K562 (cell line): Measurements from ENCODE around the gene POGLUT2. TPM values are rescaled to one million over a fixed set of nuclear protein-coding genes. Genes with fewer than 3 reads are reported as not detected.

Experiments
- ARID3B ChIP-seq: fragments of 250-450 bp; sonication (Bioruptor Pico); IDR thresholded peaks from 2 replicates; pipeline ENCODE4 v1.4.0; 2020; ENCODE audit warnings: borderline replicate concordance
- ATF2 ChIP-seq: sonication (generic); formaldehyde crosslinking; IDR thresholded peaks from 2 replicates; pipeline ENCODE4 v1.8.1; 2022; ENCODE audit warnings: missing genetic modification reagents
- BHLHE40 ChIP-seq: IDR thresholded peaks from 2 replicates; pipeline ENCODE4 v1.6.1; 2011; ENCODE audit warnings: low read length, improper control_type of control experiment
- DIDO1 ChIP-seq: fragments of 450-650 bp; IDR thresholded peaks from 2 replicates; pipeline ENCODE4 v1.6.1; 2016; ENCODE audit warnings: low read depth, missing biosample characterization, missing genetic modification characterization
- FOXO4 ChIP-seq: fragments of 450-650 bp; formaldehyde crosslinking; IDR thresholded peaks from 2 replicates; pipeline ENCODE4 v1.4.0; 2020; ENCODE audit warnings: mild to moderate bottlenecking, moderate library complexity
- HBP1 ChIP-seq: fragments of 450-650 bp; formaldehyde crosslinking; IDR thresholded peaks from 2 replicates; pipeline ENCODE4 v1.4.0; 2022; ENCODE audit warnings: missing genetic modification characterization
- MAFF ChIP-seq: IDR thresholded peaks from 2 replicates; pipeline ENCODE4 v1.6.1; 2012; ENCODE audit warnings: low read length, improper control_type of control experiment
- MYC ChIP-seq, 2 experiments: fragments of 250-450 bp in 1 of 2; sonication (Bioruptor Pico) in 1 of 2; IDR thresholded peaks; 2 replicates each; pipeline versions ENCODE4 v1.5.1 to v1.6.1; 2012 to 2021; ENCODE audit warnings: low read depth in 2 of 2, borderline replicate concordance in 1 of 2, improper control_type of control experiment in 1 of 2, low read length in 1 of 2, mild to moderate bottlenecking in 1 of 2, moderate library complexity in 1 of 2
- NR2C2 ChIP-seq, 2 experiments: fragments of 200-800 bp in 1 of 2; sonication (Bioruptor generic) in 1 of 2; sonication (generic) in 1 of 2; formaldehyde crosslinking in 1 of 2; IDR thresholded peaks; 2 replicates each; pipeline versions ENCODE4 v1.6.1 to v1.8.0; 2016 to 2022; ENCODE audit warnings: mild to moderate bottlenecking in 1 of 2, missing compliant biosample characterization in 1 of 2, missing genetic modification characterization in 1 of 2, missing genetic modification reagents in 1 of 2
- SIRT6 ChIP-seq: IDR thresholded peaks from one replicate; pipeline ENCODE4 v1.6.1; 2012; ENCODE audit warnings: low read depth, mild to moderate bottlenecking, control low read depth, inconsistent platforms, low read length, moderate library complexity
- ZBTB5 ChIP-seq: fragments of 450-650 bp; IDR thresholded peaks from 2 replicates; pipeline ENCODE4 v1.6.1; 2017; ENCODE audit warnings: antibody characterized with exemption
- ZNF212 ChIP-seq: fragments of 450-650 bp; formaldehyde crosslinking; IDR thresholded peaks from 2 replicates; pipeline ENCODE4 v1.4.0; 2020; ENCODE audit warnings: mild to moderate bottlenecking
- ZNF512 ChIP-seq: IDR thresholded peaks from 2 replicates; pipeline ENCODE4 v1.6.1; 2016; ENCODE audit warnings: missing genetic modification characterization, missing compliant biosample characterization
- polyA plus RNA-seq, 8 experiments: library from polyadenylated mRNA; depleted of rRNA in 4 of 8; stranded (reverse) in 5 of 8; unstranded in 3 of 8; fragments of >200 nt; fragmentation: Nextera tagmentation in 2 of 8; fragmentation: Illumina TruSeq in 1 of 8; extraction: Ambion mirVana in 2 of 8; extraction: Trizol in 1 of 8; gene quantifications; 2 replicates each; pipeline versions ENCODE4 v1.2.1 to v1.2.3, GENCODE V29; 2011 to 2014; ENCODE audit warnings: inconsistent platforms in 1 of 8, missing spikeins in 1 of 8
- total RNA-seq, 7 experiments: library from RNA; depleted of rRNA in 6 of 7; stranded (reverse); fragments of >200 nt in 6 of 7; fragmentation: Illumina TruSeq in 2 of 7; extraction: Trizol in 2 of 7; gene quantifications; 2 replicates each; pipeline versions ENCODE4 v1.2.1 to v1.2.3, GENCODE V29; 2011 to 2021; ENCODE audit warnings: low replicate concordance in 1 of 7

The POGLUT2 gene
- total and polyA plus RNA-seq, 9 of the 15 experiments (the other 6 are each of a cell fraction or from before 2014, with no cell fraction given), result 3.8 to 11.8 (median 10.8) TPM

GRCh38 chr13:102800145-102801041, 1.6 kb upstream of the POGLUT2 start (continued):
- TF ChIP-seq ZBTB5, result no peak
- no peak for TF ChIP-seq SIRT6
- TF ChIP-seq MYC (IDR thresholded peaks at IDR 0.05; ENCODE audit: low read depth, low read length), result peak; percentile 51; the same call in 1 of the 2 replicates
- no peak for TF ChIP-seq MYC (CRISPR knock-in tag; IDR thresholded peaks at IDR 0.05; ENCODE audit: borderline replicate concordance, low read depth)
- no peak for TF ChIP-seq MAFF
- TF ChIP-seq ARID3B (CRISPR knock-in tag), result no peak
- TF ChIP-seq ATF2, result no peak
- no peak for TF ChIP-seq HBP1 (CRISPR knock-in tag)
- TF ChIP-seq DIDO1 (tag), result no peak
- no peak for TF ChIP-seq ZNF512 (tag)
- no peak for TF ChIP-seq ZNF212 (CRISPR knock-in tag)
- TF ChIP-seq BHLHE40, result no peak
- TF ChIP-seq NR2C2 (CRISPR knock-in tag; IDR thresholded peaks at IDR 0.05), result no peak
- TF ChIP-seq NR2C2 (tag; IDR thresholded peaks at IDR 0.05), result peak; percentile 38
- no peak for TF ChIP-seq FOXO4 (CRISPR knock-in tag)
